G401 (cell line): ENCODE measurements around the gene ATP13A2. TPM values are rescaled to one million over a fixed set of nuclear protein-coding genes. Genes with fewer than 3 reads are reported as not detected.

Experiments used
- DNase-seq: peaks from one replicate; pipeline ENCODE4 v3.0.0-alpha.2; 2015; ENCODE audit warnings: low spot score
- in situ Hi-C: cut with HindIII; loops from 2 replicates; pipeline ENCODE4 v1.10.0; 2016; ENCODE audit warnings: low sequenced_read_pairs, mixed read lengths
- total RNA-seq: library from RNA; depleted of rRNA; stranded (reverse); fragments of >200 nt; shearing (Covaris generic); gene quantifications from 2 replicates; pipeline ENCODE4 v1.2.3, GENCODE V29; 2014

ATP13A2 gene
- total RNA-seq, 1 experiment from 2014 or later, result 38.9 TPM

DNA sequence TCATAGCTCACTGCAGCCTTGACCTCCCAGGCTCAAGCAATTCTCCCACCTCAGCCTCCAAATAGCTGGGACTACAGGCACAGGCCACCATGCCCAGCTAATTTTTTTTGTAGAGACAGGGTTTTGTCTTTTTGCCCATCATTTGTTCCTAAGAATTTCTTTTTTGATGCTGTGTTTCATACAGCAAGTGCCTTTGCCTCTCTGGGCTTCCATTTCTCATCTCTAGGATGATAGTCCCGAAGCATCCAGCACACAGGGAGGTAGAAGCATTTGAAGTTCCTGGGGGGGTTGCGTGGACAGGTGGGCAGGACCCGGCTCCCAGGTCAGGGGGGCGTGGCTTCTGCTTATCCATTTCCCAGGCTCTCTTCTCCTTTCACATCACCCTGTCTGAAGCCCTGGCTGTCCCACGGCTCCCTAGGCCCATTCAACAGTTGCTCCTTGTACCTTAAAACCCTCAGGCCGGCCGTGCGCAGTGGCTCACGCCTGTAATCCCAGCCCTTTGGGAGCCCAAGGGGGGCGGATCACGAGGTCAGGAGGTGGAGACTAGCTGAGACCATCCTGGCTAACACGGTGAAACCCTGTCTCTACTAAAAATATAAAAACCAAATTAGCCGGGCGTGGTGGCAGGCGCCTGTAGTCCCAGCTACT is 3.4 kb downstream of the ATP13A2 start:
- in situ Hi-C loops, result no loop called here
- DNase-seq, result no peak

DNA sequence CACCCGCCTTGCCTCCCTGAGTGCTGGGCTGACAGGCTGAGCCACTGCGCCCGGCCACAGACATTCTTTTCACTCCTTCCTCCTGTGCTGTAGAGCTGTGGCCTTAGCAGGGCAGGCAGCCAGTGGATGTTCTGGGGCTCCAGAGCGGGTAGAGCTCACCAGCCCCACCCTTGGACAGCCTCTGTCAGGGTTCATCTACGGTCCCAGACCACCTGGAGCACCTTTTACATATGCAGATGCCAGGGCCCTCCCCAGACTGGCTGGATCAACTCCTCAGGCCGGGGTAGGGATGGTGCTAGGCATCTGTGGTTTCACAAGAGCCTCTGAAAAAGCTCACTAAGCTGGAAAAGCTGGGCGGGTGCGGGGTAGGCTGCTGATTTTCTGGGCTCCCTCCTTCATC is 4.6 kb downstream of the ATP13A2 start:
- DNase-seq, result no peak
- in situ Hi-C loops, result no loop called here

DNA sequence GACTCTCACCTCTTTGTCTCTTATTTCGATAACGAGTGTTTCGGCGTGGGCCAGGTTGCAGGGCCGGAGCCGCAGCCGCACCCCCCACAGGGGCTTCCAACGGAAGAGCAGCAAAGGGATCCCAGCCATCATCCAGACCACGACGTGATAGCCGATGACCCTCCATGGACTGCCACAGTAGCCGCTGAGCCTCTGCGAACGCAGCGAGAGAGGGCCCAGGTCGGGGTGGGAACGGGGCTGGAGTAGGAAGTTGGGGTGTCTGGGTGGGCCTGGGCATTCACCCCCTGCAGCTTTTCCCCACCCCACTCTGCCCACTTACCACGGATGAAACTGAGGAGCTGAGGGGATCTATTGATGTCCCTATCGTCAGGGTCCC is 6.4 kb downstream of the ATP13A2 start:
- in situ Hi-C loops, result no loop called here
- DNase-seq, result no peak

DNA sequence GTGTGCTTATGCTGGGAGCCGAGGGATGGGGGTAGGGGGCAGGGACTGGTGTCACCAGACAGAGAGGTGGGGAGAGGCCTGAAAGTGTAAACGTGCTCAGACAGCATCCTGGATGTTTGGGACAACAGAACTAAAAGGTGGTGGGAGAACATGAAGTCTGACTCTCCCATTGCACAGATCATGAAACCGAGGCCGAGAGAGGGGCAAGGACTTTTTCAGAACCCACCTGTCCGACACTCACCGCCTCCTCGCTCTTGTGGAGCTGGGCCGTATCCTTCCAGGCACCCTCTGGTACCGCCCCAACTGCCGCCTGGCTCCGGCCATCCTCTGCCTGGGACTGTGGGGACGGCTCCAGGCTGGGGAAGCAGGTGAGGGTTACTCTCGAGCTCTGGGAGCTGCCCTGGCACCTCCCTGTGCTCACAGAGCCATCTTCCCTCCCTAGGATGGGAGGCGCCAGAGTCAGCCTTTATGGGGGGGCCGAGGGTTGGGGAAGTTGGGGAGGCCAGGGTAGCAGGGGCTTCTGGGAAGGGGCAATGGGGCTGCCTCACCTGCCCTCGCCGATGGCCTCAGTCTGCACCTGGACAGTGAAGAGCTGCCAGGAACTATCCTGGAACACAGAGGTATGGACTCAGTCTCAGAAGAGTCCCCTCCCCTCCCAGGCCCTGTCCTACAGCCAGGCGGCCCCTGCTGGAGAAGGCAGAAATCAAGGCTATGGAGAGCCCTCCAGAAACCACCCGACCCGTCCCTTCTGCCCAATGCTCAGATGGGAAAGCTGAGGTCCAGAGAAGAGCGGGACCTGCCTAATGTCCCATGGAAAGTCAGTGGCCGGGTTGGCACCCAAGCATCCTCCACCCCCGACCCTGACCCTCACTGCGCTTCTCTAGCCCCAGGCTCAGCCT is 7.0 kb downstream of the ATP13A2 start:
- DNase-seq, result no peak
- in situ Hi-C loops, result no loop called here

DNA sequence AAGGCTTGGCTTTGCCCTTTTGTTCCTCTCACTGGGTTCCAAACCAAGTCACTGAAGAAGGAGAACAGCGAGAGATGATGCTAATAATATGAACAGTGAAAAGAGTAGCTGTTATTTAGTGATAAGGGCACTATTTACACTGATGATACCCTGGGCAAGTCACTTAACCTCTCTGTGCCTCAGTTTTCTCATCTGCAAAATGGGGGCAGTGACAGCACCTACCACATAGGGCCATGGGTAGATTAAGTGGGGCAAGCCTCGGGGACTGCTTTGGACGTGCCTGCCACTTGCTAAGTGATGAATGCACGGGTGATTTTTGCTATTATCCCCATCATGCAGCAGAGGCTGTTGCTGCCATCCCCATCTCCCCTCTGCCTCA is 9.2 kb downstream of the ATP13A2 start:
- DNase-seq, result no peak
- in situ Hi-C loops, result no loop called here

DNA sequence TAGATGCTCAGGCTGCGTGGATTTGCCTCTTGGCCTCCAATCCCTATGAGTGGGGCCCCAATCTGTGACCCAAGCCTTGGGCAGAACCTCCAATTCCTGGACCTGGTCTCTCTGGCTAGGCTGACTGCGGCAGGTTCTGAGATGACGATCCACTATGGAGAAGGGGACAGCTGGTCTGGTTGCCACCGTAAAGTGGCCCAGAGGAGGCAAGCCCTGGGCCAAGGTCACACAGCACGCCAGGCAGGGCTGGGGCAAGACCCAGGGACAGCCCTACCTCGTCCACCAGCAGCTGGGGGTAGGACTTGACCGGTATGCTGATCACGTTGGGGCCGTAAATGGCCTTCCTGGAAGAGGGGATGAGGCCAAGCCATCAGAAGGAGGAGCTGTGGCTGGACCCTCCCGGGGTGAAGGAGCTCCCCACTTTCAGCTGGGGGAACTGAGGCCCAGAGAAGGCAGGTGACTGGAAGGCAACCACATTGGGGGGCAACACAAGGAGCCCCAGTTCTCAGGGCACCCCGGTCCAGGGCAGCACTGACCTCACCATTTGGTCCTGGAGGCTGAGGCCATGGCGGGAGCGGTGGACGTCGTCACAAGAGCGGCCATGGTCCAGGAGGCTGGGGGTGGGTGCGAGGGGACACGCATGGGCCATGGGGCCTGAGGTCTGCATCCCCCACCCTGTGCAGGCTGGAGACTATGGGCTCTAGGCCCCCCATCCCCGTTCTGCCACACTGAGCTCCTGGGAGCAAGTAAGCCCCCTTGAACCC is 9.8 kb downstream of the ATP13A2 start:
- no peak for DNase-seq
- in situ Hi-C loops, result no loop called here

DNA sequence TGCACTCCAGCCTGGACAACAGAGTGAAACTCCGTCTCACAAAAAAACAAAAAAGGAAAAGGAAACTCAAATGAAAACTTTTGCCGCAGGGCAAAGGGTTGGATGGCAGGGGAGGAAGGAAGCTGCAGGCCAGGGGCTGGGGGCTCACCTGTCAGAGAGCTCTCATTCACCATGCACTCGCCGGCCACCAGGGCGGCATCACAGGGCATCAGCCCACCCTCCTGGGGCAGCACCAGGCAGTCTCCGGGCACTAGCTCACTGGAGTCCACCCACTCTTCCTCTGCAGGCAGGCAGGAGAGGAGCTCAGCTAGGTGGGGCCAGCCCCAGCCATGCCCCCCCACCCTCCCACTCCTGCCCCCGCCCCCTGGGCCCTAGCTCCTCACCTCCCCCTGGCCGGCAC is 11.9 kb downstream of the ATP13A2 start:
- DNase-seq, result no peak
- in situ Hi-C loops, result no loop called here

DNA sequence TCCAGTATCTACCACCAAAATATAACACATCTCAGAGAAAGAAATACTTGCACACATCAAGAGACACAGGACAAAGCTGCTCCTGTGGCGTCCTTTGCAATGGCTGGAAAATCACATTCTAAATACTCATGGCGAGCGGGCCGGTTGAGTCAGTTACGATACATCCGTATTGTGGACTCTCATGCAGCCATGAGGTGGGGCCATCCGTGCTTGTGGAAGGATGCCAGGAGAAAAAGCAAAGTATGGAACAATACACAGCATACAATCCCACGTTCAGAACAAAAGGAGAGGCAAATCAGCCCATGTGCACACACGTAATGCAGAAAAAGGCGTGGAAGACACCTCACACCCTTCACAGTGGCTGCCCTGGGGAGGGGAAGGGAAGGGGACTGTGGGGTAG is 13.1 kb downstream of the ATP13A2 start:
- in situ Hi-C loops, result no loop called here
- DNase-seq, result no peak

DNA sequence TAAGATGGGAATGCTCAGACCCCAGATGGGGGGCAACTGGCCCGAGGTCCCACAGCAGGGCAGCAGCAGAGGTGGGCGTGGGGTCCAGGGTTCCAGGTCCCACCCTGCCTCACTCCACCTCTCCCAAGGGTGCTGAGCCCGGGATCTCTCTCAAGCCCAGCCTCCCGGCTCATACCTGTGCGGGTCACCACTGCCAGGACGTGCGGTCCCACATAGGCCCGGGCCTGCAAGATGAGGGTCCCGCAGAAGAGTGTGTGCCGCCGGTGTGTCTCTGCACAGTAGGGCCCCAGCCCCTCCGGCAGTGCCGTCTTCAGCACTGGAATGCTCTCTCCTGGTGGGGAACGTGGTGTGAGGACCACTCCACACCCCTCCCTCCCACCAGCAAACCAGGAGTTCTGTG is 14.9 kb downstream of the ATP13A2 start:
- no peak for DNase-seq
- in situ Hi-C loops, result no loop called here

DNA sequence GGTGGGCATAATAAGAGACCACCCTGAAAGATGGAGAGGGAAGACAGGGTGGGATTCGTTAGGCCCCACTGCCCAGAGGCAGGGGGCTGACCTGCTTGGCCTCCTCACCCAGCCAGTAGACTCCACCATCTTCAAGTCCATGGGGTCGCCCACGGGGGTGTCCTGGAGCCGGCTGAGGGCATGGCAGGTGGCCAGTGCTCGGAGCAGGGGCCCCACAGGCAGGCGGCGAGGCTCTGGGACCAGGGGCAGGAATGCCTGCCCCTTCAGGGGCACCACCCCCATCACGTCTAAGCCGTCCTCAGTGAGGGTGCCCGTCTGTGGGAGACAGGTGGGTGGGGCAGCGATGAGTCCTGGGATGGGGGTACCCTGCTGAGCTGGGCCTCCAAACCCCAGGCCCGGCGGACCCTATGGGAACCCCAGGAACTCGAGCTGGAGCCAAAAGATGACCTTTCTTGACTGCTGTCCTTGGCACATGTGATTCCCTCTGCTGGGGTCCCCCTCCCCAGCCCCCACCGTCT is 18.1 kb downstream of the ATP13A2 start:
- DNase-seq, result no peak
- in situ Hi-C loops, result no loop called here

DNA sequence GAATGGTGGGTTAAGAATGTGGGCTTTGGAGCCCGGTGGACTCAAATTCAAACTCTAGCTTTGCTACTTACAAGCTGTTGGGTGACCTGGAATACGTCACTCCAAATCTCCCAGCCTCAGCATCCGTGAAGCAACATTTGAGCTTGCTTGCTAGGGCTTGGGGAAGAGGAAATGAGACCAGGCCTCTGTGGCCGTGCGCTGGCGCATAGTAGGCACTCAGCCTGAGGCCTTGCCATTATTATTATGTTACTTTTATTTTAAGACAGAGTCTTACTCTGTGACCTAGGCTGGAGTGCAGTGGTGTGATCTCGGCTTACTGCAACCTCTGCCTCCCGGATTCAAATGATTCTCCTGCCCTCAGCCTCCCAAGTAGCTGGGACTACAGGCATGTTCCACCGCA is 19.1 kb downstream of the ATP13A2 start:
- DNase-seq, result no peak
- in situ Hi-C loops, result no loop called here

DNA sequence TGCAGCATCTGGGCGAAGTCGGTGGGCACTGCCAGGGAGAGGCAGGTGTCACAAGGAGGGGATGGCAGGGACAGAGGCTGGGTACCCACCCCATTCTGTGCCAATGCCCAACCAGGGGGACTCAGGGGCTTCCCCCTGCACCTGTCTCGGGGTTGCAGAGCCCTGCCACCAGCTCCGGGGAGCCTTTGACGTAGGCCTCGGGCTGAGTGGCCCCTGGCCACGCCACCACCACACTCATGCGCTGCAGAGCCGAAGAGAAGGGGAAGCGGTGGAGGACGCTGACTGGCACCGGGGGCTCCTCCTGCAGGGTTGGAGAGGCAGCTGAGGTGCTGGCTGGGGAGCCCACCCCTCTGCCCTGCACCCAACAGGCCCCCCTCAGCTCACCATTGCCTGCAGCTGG is 19.6 kb downstream of the ATP13A2 start:
- in situ Hi-C loops, result no loop called here
- DNase-seq, result no peak

DNA sequence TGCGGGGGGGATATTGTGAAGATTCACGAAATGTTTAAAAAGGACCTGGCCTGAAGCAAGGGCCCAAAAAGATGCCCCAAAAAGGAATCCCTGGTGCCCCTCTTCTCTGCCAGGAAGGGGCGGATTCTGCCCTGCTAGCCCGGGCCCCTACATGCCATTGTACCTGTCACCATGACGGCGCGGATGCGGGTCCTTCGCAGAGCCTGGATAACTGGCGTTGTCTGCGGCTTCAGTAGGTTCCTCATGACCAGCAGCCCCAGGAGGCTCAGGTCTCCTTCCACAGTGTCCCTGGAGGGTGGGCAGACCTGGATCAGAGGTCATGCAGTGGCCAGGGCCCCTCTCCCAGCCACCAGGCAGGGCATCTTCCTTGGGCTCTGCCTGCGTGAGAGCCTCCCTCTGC is 20.2 kb downstream of the ATP13A2 start:
- DNase-seq, result no peak
- in situ Hi-C loops, result no loop called here

DNA sequence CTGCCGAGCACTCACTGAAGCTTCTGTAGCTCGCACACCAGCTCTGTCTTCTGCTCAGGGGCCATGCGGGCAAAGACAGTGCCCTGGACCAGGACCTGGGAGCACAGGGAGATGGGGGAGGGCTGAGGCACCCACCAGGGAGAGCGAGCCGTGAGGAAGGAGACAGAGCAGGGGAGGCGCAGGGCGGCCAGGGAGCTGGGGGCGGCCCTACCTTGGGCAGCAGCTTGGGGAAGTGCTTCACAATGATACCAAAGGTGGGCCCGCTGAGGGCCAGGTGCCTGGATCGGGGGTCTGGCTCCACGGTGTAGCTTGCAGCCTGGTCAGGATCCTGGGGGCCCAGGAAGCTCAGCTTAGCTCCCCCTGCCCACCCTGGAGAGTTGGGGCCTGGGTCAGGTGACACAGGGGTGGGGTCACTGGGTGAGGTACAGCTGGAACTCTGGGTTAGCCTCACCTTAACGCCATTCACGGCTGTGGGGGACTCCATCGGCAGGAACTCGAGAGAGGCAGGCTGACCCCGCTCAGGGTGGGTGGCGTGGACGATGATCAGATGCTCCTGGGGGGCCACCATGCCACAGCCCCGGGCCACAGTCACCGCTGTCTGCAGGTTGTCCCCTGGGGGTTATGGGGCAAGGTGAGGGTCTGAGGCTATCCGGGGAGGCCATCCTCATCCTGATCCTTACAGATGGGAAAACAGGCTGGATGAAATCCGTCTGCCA is 21.9 kb downstream of the ATP13A2 start:
- in situ Hi-C loops, result no loop called here

DNA sequence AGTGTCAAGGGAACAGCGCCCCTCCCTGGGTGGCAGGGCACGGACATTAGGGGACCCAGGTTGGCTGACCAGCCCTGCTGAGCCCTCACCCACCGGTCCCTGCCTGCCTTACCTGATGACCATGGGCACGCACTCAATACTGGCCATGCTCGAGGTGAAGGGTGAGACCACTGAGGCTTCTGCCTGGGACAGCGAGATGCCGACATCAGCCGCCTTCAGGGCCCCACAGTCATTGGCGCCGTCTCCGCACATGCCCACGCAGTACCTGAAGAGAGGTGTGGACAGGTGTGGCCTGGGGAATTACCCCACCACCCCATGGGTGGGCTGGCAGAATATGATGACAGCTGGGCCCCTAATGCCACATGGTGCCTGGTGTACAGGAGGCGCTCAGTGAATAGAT is 23.5 kb downstream of the ATP13A2 start:
- no peak for DNase-seq

More for the DNA sequence above, 21.9 kb downstream of the ATP13A2 start:
- no peak for DNase-seq

DNA sequence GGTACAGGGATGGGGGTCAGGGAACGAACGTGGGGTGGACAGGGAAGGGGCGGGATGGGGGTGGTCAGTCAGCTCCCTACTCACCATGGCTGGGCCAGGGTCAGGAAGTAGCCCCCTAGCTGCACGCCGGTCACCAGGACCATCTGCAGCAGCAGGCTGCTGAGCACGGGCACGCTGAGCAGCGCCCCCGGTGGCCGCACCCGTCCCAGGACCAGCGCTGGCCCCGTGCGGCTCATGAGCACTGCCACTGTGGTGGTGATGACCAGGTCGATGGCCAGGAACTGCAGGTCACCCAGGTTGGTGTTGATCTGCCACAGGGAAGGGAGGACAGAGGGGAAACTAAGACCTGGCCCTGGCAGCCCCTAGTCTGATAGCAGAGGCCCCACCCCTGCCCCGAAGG is 24.8 kb downstream of the ATP13A2 start:
- in situ Hi-C loops, result no loop called here
- DNase-seq, result no peak

More for the DNA sequence above, 23.5 kb downstream of the ATP13A2 start:
- in situ Hi-C loops, result no loop called here

DNA sequence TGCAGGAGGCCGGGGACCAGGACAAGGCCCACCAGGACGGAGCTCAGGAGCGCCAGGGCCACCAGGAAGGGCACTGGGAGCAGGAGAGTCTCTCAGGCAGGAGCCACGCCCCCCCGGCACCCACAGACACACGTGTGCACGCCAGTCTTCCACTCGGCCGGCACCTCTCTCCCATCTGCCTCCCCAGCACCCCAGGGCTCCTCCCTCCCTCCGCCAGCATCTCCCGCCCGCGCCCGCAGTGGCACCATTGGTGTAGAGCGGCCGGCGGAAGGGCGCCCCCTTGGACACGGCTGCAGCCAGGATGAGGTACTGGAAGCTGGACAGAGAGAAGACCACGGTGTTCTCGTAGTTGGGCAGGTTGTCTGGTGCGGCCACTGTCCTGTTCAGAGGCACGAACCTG is 25.2 kb downstream of the ATP13A2 start:
- in situ Hi-C loops, result no loop called here
- DNase-seq, result no peak

DNA sequence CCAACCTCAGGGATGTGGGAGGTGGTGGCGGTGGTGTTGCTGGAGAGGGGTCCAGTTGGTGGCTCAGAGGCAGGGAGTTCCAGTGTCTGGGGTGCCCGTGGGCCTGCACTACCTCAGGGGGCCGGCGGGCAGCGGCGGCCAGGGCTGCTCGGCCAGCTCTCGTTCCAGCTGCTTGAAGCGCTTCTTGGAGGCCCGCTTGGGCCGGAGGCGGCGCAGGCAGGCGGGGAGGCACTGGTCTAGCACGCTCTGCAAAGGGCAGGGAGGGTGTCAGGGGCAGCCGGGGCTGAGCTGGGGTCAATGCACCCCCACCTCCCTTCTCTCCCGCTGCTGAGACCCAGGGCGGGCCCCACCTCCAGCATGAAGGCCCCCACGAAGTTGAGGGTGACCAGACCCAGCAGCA is 25.6 kb downstream of the ATP13A2 start:
- in situ Hi-C loops, result no loop called here
- no peak for DNase-seq

DNA sequence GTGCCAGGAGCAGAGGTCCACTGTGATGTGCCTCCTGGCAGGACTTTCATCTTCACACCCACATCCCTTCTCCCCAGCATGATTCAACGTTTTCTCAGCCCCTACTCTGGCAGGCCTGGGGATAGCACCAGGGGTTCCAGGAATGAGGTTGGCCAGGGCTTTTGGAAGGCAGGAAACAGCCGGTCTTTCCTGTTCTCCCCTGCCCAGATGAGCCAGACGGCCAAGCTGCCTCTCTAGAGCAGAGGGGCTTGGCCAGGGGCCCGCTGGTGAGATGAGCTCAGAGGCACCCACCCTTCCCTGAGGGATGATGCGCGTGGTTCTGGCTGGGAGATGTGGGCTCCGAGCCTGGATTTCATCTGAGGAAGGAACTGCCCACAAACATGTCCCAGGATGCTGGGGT is 27.0 kb downstream of the ATP13A2 start:
- in situ Hi-C loops, result no loop called here
- no peak for DNase-seq
